HL-60 (cell line): ENCODE results near the gene TXLNA.

ENCODE experiments used
- POLR2AphosphoS5 ChIP-seq: IDR thresholded peaks from 2 replicates; pipeline ENCODE4 v1.6.1; 2012; ENCODE audit warnings: low read depth
- TF ChIP-seq, protein P1 (sequence below): IDR thresholded peaks from one replicate; pipeline ENCODE4 v1.5.1; 2011; ENCODE audit warnings: low read length, control low read depth, inconsistent platforms; ENCODE audit not compliant: insufficient read depth

DNA sequence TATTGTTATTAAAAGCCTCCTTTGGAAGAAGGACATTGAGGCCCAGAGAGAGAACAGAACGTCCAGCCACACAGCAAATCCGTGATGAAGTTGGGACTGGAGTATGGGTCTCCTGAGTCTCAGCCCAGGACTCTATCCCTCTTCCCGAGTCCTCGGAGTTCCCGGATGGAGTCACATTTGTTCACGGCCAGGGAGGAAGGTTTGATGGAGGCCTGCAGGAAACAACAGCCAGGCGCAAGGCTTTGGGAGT, 357 bp upstream of the TXLNA start:
- TF ChIP-seq, protein P1, sequence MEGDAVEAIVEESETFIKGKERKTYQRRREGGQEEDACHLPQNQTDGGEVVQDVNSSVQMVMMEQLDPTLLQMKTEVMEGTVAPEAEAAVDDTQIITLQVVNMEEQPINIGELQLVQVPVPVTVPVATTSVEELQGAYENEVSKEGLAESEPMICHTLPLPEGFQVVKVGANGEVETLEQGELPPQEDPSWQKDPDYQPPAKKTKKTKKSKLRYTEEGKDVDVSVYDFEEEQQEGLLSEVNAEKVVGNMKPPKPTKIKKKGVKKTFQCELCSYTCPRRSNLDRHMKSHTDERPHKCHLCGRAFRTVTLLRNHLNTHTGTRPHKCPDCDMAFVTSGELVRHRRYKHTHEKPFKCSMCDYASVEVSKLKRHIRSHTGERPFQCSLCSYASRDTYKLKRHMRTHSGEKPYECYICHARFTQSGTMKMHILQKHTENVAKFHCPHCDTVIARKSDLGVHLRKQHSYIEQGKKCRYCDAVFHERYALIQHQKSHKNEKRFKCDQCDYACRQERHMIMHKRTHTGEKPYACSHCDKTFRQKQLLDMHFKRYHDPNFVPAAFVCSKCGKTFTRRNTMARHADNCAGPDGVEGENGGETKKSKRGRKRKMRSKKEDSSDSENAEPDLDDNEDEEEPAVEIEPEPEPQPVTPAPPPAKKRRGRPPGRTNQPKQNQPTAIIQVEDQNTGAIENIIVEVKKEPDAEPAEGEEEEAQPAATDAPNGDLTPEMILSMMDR = no peak
- no peak for TF ChIP-seq POLR2AphosphoS5
